Nephron progenitor cell (in vitro differentiated cells): ENCODE measurements around the gene CLTA.

Source experiments
- DNase-seq: peaks from one replicate; pipeline ENCODE4 v3.0.0; 2021
- H3K27ac Mint-ChIP-seq: 2 replicates; pipeline ENCODE4 v1.8.0; 2021; ENCODE audit warnings: mild to moderate bottlenecking, moderate library complexity, mixed read lengths
- H3K27me3 Mint-ChIP-seq: 2 replicates; pipeline ENCODE4 v1.8.0; 2021; ENCODE audit warnings: mild to moderate bottlenecking, low read depth, mixed read lengths; ENCODE audit not compliant: poor library complexity
- H3K36me3 Mint-ChIP-seq: 2 replicates; pipeline ENCODE4 v1.8.0; 2021; ENCODE audit warnings: low read depth, mixed read lengths
- H3K4me1 Mint-ChIP-seq: 2 replicates; pipeline ENCODE4 v1.8.0; 2021; ENCODE audit warnings: mixed read lengths
- H3K4me3 Mint-ChIP-seq: 2 replicates; pipeline ENCODE4 v1.8.0; 2021; ENCODE audit warnings: mild to moderate bottlenecking, moderate library complexity, mixed read lengths
- H3K9me3 Mint-ChIP-seq: 2 replicates; pipeline ENCODE4 v1.8.0; 2021; ENCODE audit warnings: mild to moderate bottlenecking, moderate library complexity, mixed read lengths
- CTCF ChIP-seq: fragments of 200-600 bp; sonication (generic); IDR thresholded peaks from 2 replicates; pipeline ENCODE4 v1.5.0; 2021; ENCODE audit warnings: antibody characterized with exemption

CLTA gene

GRCh38 chr9:36204906-36205547, 14.3 kb downstream of the CLTA start:
- Mint-ChIP-seq H3K27ac (peak overlapping the region; percentile 54), H3K36me3 (peaks cover 90% of the 10 kb centered on the region)

GRCh38 chr9:36207016-36207415, 16.3 kb downstream of the CLTA start:
- Mint-ChIP-seq H3K36me3 (peaks cover 94% of the 10 kb centered on the region), H3K27me3 (no peaks in the 10 kb centered on the region), H3K27ac (peak overlapping the region; percentile 79), H3K4me1 (peaks cover 15% of the 10 kb centered on the region), H3K4me3 (no peak overlapping the region), H3K9me3 (no peaks in the 10 kb centered on the region)
- DNase-seq: no peak
- TF ChIP-seq CTCF: no peak

More at GRCh38 chr9:36204906-36205547, 14.3 kb downstream of the CLTA start:
- Mint-ChIP-seq H3K27me3 (no peaks in the 10 kb centered on the region), H3K4me1 (peaks cover 15% of the 10 kb centered on the region), H3K9me3 (no peaks in the 10 kb centered on the region), H3K4me3 (no peak overlapping the region)
- no peak for TF ChIP-seq CTCF
- DNase-seq: no peak

GRCh38 chr9:36207546-36208012, 16.9 kb downstream of the CLTA start:
- no peaks in the 10 kb centered on the region for H3K9me3 Mint-ChIP-seq
- no peak for DNase-seq
- TF ChIP-seq CTCF: no peak
- peaks cover 15% of the 10 kb centered on the region for H3K4me1 Mint-ChIP-seq
- H3K4me3 Mint-ChIP-seq: no peak overlapping the region
- no peaks in the 10 kb centered on the region for H3K27me3 Mint-ChIP-seq
- H3K27ac Mint-ChIP-seq: peak overlapping the region; percentile 92
- peaks cover 91% of the 10 kb centered on the region for H3K36me3 Mint-ChIP-seq

GRCh38 chr9:36208521-36209253, 18.0 kb downstream of the CLTA start:
- DNase-seq: no peak
- H3K4me3 Mint-ChIP-seq: no peak overlapping the region
- peak overlapping the region; percentile 93 for H3K27ac Mint-ChIP-seq
- peaks cover 86% of the 10 kb centered on the region for H3K36me3 Mint-ChIP-seq
- TF ChIP-seq CTCF: no peak
- no peaks in the 10 kb centered on the region for H3K27me3 Mint-ChIP-seq
- H3K4me1 Mint-ChIP-seq: peaks cover 15% of the 10 kb centered on the region
- no peaks in the 10 kb centered on the region for H3K9me3 Mint-ChIP-seq

GRCh38 chr9:36210722-36211121, 20.0 kb downstream of the CLTA start:
- TF ChIP-seq CTCF: no peak
- Mint-ChIP-seq H3K27me3 (no peaks in the 10 kb centered on the region), H3K4me1 (peaks cover 15% of the 10 kb centered on the region), H3K36me3 (peaks cover 66% of the 10 kb centered on the region), H3K4me3 (no peak overlapping the region), H3K9me3 (no peaks in the 10 kb centered on the region), H3K27ac (peak overlapping the region; percentile 93)
- no peak for DNase-seq

- no peaks in the 10 kb centered on the region for H3K27me3 Mint-ChIP-seq
- H3K36me3 Mint-ChIP-seq: peaks cover 66% of the 10 kb centered on the region
- H3K9me3 Mint-ChIP-seq: no peaks in the 10 kb centered on the region
- peak overlapping the region; percentile 93 for H3K27ac Mint-ChIP-seq
- H3K4me1 Mint-ChIP-seq: peaks cover 14% of the 10 kb centered on the region
- no peak for TF ChIP-seq CTCF
- no peak overlapping the region for H3K4me3 Mint-ChIP-seq
- DNase-seq: no peak
Observed at GRCh38 chr9:36211510-36211909, 20.8 kb downstream of the CLTA start.
